SK-N-SH treated with all-trans-retinoic acid at 6 μM for 48 hours (cell line): ENCODE data around the gene GGT1.

ENCODE experiments used
- ATAC-seq: fragments of 200-7000 bp; cut with Tn5 transposase; 3 replicates; pipeline ENCODE4 v1.9.1; 2020; ENCODE audit warnings: mild to moderate bottlenecking, moderate library complexity
- CREB5 ChIP-seq: fragments of 250-450 bp; sonication (Bioruptor Pico); IDR thresholded peaks from 2 replicates; pipeline ENCODE4 v1.5.1; 2020; ENCODE audit warnings: low read depth, mild to moderate bottlenecking, moderate library complexity
- CSDC2 ChIP-seq: fragments of 250-450 bp; sonication (Bioruptor Pico); IDR thresholded peaks from 2 replicates; pipeline ENCODE4 v1.5.0; 2020; ENCODE audit warnings: mild to moderate bottlenecking, moderate library complexity
- CSRNP3 ChIP-seq: fragments of 250-450 bp; sonication (Bioruptor Pico); IDR thresholded peaks from 2 replicates; pipeline ENCODE4 v1.5.1; 2021; ENCODE audit warnings: mild to moderate bottlenecking, moderate library complexity
- ESRRG ChIP-seq: fragments of 250-450 bp; sonication (Bioruptor Pico); IDR thresholded peaks from 2 replicates; pipeline ENCODE4 v1.6.1; 2021; ENCODE audit warnings: mild to moderate bottlenecking
- ISL1 ChIP-seq: fragments of 250-450 bp; sonication (Bioruptor Pico); IDR thresholded peaks from 2 replicates; pipeline ENCODE4 v2.1.2; 2022; ENCODE audit warnings: mild to moderate bottlenecking, moderate library complexity
- OSR1 ChIP-seq: fragments of 250-450 bp; sonication (Bioruptor Pico); IDR thresholded peaks from 2 replicates; pipeline ENCODE4 v1.8.0; 2022; ENCODE audit warnings: moderate library complexity, mild to moderate bottlenecking, inconsistent platforms
- PPARA ChIP-seq: fragments of 250-450 bp; sonication (Bioruptor Pico); IDR thresholded peaks from 2 replicates; pipeline ENCODE4 v1.5.0; 2020; ENCODE audit warnings: mild to moderate bottlenecking, borderline replicate concordance
- TCF4 ChIP-seq: fragments of 250-450 bp; sonication (Bioruptor Pico); IDR thresholded peaks from 2 replicates; pipeline ENCODE4 v1.8.0; 2021; ENCODE audit warnings: mild to moderate bottlenecking, moderate library complexity, borderline replicate concordance
- TOX ChIP-seq: fragments of 250-450 bp; sonication (Bioruptor Pico); IDR thresholded peaks from 2 replicates; pipeline ENCODE4 v1.8.0; 2021; ENCODE audit warnings: mild to moderate bottlenecking, moderate library complexity, borderline replicate concordance
- ZC3H10 ChIP-seq: fragments of 250-450 bp; sonication (Bioruptor Pico); IDR thresholded peaks from 2 replicates; pipeline ENCODE4 v1.5.1; 2021; ENCODE audit warnings: mild to moderate bottlenecking, moderate library complexity
- ZFP30 ChIP-seq: fragments of 450-650 bp; formaldehyde crosslinking; IDR thresholded peaks from 2 replicates; pipeline ENCODE4 v1.5.0; 2022; ENCODE audit warnings: mild to moderate bottlenecking, moderate library complexity
- ZNF8 ChIP-seq: fragments of 450-650 bp; formaldehyde crosslinking; IDR thresholded peaks from 2 replicates; pipeline ENCODE4 v1.5.0; 2020; ENCODE audit warnings: mild to moderate bottlenecking, moderate library complexity
- TF ChIP-seq, protein P1 (sequence below): fragments of 250-450 bp; sonication (Bioruptor Pico); IDR thresholded peaks from 2 replicates; pipeline ENCODE4 v1.5.0; 2020; ENCODE audit warnings: mild to moderate bottlenecking, moderate library complexity
- TF ChIP-seq, protein P2 (sequence below): fragments of 250-450 bp; sonication (Bioruptor Pico); IDR thresholded peaks from 2 replicates; pipeline ENCODE4 v1.8.0; 2021; ENCODE audit warnings: low read depth, mild to moderate bottlenecking, moderate library complexity, borderline replicate concordance
- TF ChIP-seq, protein P3 (sequence below): fragments of 250-450 bp; sonication (Bioruptor Pico); IDR thresholded peaks from 2 replicates; pipeline ENCODE4 v1.8.0; 2020; ENCODE audit warnings: mild to moderate bottlenecking, moderate library complexity, borderline replicate concordance

The GGT1 gene

GRCh38 chr22:24585461-24585860 lies 17.5 kb upstream of the GGT1 start:
- ATAC-seq = no peak
- TF ChIP-seq ZC3H10 = no peak
- no peak for TF ChIP-seq TCF4 (CRISPR knock-in tag)
- no peak for TF ChIP-seq TOX (CRISPR knock-in tag)

DNA sequence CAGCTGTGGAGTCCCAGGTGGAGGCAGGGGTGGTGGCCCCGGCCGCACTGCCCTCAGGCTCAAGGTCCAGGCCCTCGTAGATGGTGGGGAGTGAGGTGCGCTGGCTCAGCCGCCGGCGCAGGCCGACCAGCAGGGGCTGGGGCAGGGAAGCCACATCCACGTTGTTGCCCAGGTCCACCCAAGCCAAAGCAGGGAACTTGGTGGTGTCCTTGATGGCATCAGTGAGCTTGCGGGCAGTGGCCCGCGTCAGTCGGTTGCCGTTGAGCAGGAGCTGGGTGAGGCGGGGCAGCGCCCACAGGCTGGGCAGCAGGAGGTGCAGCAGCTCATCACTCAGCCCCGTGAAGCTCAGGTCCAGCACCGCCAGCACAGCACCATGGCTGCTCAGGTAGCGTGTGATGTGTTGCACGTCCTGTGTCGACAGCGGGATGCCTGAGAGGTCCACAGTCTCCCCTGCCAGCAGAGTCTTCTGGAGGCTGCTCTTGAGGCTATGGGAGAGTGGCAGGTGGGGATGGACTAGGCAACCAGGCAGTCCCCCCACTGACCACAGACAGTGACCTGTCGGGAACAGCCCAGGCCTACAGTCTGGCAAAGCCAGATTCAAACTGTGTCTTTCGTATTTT lies 17.0 kb upstream of the GGT1 start:
- TF ChIP-seq CREB5 (CRISPR knock-in tag) = no peak
- no peak for TF ChIP-seq CSRNP3
- TF ChIP-seq TOX (CRISPR knock-in tag) = no peak
- TF ChIP-seq CSDC2 (CRISPR knock-in tag) = no peak

GRCh38 chr22:24587251-24587650 lies 15.7 kb upstream of the GGT1 start:
- ATAC-seq = no peak

More for the DNA sequence above, 17.0 kb upstream of the GGT1 start:
- ATAC-seq = no peak

DNA sequence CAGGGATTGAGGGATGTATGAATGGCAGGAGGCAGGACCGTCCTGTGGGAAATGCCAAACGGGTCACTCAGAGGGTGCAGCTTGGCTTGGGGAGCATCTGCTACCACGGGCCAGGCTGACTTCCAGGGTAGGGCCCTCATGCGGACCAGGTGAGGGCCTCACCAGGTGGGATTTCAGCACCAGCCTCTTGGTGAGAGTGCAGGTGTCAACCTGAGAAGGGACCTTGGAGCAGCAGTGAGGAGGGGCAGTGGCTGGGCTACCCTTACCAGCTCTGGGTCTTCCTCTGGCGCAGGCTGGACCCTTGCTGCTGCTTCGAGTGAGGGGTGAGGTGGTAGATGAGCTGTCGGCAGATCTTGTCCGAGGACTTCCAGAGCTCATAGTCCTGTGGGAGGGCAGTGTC lies 15.0 kb upstream of the GGT1 start:
- TF ChIP-seq ZNF8 (CRISPR knock-in tag) (no peak), ISL1 (CRISPR knock-in tag) (no peak), PPARA (no peak), TCF4 (CRISPR knock-in tag) (no peak), OSR1 (CRISPR knock-in tag) (no peak), TOX (CRISPR knock-in tag) (no peak), CREB5 (CRISPR knock-in tag) (no peak), ZFP30 (CRISPR knock-in tag) (no peak)
- TF ChIP-seq, protein P1, sequence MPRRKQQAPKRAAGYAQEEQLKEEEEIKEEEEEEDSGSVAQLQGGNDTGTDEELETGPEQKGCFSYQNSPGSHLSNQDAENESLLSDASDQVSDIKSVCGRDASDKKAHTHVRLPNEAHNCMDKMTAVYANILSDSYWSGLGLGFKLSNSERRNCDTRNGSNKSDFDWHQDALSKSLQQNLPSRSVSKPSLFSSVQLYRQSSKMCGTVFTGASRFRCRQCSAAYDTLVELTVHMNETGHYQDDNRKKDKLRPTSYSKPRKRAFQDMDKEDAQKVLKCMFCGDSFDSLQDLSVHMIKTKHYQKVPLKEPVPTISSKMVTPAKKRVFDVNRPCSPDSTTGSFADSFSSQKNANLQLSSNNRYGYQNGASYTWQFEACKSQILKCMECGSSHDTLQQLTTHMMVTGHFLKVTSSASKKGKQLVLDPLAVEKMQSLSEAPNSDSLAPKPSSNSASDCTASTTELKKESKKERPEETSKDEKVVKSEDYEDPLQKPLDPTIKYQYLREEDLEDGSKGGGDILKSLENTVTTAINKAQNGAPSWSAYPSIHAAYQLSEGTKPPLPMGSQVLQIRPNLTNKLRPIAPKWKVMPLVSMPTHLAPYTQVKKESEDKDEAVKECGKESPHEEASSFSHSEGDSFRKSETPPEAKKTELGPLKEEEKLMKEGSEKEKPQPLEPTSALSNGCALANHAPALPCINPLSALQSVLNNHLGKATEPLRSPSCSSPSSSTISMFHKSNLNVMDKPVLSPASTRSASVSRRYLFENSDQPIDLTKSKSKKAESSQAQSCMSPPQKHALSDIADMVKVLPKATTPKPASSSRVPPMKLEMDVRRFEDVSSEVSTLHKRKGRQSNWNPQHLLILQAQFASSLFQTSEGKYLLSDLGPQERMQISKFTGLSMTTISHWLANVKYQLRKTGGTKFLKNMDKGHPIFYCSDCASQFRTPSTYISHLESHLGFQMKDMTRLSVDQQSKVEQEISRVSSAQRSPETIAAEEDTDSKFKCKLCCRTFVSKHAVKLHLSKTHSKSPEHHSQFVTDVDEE (CRISPR knock-in tag) = no peak
- TF ChIP-seq, protein P2, sequence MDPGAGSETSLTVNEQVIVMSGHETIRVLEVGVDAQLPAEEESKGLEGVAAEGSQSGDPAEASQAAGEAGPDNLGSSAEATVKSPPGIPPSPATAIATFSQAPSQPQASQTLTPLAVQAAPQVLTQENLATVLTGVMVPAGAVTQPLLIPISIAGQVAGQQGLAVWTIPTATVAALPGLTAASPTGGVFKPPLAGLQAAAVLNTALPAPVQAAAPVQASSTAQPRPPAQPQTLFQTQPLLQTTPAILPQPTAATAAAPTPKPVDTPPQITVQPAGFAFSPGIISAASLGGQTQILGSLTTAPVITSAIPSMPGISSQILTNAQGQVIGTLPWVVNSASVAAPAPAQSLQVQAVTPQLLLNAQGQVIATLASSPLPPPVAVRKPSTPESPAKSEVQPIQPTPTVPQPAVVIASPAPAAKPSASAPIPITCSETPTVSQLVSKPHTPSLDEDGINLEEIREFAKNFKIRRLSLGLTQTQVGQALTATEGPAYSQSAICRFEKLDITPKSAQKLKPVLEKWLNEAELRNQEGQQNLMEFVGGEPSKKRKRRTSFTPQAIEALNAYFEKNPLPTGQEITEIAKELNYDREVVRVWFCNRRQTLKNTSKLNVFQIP (CRISPR knock-in tag) = no peak
- TF ChIP-seq, all 23 proteins: peak for 0
- ATAC-seq = no peak

More at GRCh38 chr22:24587251-24587650, 15.7 kb upstream of the GGT1 start:
- TF ChIP-seq ZNF8 (CRISPR knock-in tag) (no peak), ESRRG (CRISPR knock-in tag) (no peak), CSRNP3 (no peak)
- TF ChIP-seq, protein P3, sequence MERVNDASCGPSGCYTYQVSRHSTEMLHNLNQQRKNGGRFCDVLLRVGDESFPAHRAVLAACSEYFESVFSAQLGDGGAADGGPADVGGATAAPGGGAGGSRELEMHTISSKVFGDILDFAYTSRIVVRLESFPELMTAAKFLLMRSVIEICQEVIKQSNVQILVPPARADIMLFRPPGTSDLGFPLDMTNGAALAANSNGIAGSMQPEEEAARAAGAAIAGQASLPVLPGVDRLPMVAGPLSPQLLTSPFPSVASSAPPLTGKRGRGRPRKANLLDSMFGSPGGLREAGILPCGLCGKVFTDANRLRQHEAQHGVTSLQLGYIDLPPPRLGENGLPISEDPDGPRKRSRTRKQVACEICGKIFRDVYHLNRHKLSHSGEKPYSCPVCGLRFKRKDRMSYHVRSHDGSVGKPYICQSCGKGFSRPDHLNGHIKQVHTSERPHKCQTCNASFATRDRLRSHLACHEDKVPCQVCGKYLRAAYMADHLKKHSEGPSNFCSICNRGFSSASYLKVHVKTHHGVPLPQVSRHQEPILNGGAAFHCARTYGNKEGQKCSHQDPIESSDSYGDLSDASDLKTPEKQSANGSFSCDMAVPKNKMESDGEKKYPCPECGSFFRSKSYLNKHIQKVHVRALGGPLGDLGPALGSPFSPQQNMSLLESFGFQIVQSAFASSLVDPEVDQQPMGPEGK (CRISPR knock-in tag) = no peak
